BJ (cell line): Measurements from ENCODE around the gene NELL1. TPM values are rescaled to one million over a fixed set of nuclear protein-coding genes. Genes with fewer than 3 reads are reported as not detected.

Experiments
- CTCF ChIA-PET: fragments of 350-600 bp; formaldehyde crosslinking; extraction: SDS; loops from one replicate; lab custom pipeline; 2021; ENCODE audit warnings: antibody characterized with exemption, inconsistent platforms; lab: Yijun Ruan, JAX
- POLR2A ChIA-PET: fragments of 300-600 bp; sonication (Branson Sonifier 250); formaldehyde crosslinking; extraction: SDS; loops from one replicate; lab custom pipeline; 2021; ENCODE audit warnings: antibody characterized with exemption; lab: Charles Lee
- DNase-seq: peaks from one replicate; pipeline ENCODE4 v3.0.0-alpha.2; 2011; ENCODE audit warnings: low read depth
- H3K27me3 ChIP-seq: 2 replicates; pipeline ENCODE4 v1.6.0; 2011; ENCODE audit warnings: low read length; ENCODE audit not compliant: control insufficient read depth, insufficient read depth
- H3K36me3 ChIP-seq: 2 replicates; pipeline ENCODE4 v1.5.1; 2011; ENCODE audit warnings: low read length; ENCODE audit not compliant: control insufficient read depth, insufficient read depth
- H3K4me3 ChIP-seq: 2 replicates; pipeline ENCODE4 v1.5.1; 2011; ENCODE audit warnings: low read depth, mild to moderate bottlenecking, control low read depth, low read length
- polyA plus RNA-seq: library from polyadenylated mRNA; depleted of rRNA; stranded (reverse); fragments of >200 nt; gene quantifications from 2 replicates; pipeline ENCODE4 v1.2.3, GENCODE V29; 2011
- TF ChIP-seq, protein P1 (sequence below): IDR thresholded peaks from 2 replicates; pipeline ENCODE4 v1.5.1; 2011; ENCODE audit warnings: low read depth, mild to moderate bottlenecking, control low read depth, inconsistent platforms, low read length, moderate library complexity; ENCODE audit not compliant: insufficient read depth

Gene NELL1
- polyA plus RNA-seq, 1 experiment, result not detected

DNA sequence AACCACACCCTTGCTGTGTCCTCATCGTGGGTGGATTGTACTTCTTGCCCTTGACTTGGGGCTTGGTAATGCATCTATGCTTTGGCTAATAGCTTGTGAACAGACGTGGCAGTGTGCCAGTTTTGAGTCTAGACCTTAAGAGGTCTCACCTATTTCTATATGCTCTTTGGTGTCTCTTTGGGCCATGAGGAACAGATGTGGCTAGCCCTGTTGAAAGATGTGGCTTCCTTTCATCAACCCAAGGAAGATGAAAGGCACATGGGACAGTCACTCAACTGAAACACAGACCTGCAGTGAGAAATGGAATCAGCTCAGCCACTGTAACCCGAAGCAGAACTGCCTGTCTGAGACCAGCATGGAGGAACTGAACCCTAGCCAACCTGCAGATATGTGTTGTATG lies 7.9 kb upstream of the NELL1 start:
- Histone ChIP-seq H3K4me3 (no peak overlapping the region), H3K27me3 (no peaks in the 10 kb centered on the region), H3K36me3 (no peaks in the 10 kb centered on the region)
- ChIA-PET POLR2A (no interaction called here), CTCF (no interaction called here)
- TF ChIP-seq, protein P1, sequence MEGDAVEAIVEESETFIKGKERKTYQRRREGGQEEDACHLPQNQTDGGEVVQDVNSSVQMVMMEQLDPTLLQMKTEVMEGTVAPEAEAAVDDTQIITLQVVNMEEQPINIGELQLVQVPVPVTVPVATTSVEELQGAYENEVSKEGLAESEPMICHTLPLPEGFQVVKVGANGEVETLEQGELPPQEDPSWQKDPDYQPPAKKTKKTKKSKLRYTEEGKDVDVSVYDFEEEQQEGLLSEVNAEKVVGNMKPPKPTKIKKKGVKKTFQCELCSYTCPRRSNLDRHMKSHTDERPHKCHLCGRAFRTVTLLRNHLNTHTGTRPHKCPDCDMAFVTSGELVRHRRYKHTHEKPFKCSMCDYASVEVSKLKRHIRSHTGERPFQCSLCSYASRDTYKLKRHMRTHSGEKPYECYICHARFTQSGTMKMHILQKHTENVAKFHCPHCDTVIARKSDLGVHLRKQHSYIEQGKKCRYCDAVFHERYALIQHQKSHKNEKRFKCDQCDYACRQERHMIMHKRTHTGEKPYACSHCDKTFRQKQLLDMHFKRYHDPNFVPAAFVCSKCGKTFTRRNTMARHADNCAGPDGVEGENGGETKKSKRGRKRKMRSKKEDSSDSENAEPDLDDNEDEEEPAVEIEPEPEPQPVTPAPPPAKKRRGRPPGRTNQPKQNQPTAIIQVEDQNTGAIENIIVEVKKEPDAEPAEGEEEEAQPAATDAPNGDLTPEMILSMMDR, result no peak
- DNase-seq, result no peak

DNA sequence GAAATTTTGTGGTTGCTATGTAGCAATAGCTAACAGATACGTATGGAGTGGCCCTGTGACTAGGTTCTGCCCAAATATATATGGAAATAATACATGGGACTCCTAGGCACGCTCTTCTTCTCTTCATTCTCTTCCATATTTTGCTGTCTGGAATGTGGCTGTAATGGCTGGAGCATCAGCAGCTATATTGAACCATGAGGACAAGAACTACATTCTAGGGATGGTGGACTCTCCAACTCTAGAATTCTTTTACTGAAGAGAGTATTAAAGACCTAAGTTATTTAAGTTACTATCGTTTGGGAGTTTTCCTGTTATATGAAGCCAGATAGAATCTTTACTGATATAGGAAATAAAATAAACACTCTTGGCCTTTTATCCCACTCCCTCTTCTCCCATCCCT lies 7.5 kb upstream of the NELL1 start:
- no peaks in the 10 kb centered on the region for H3K36me3 ChIP-seq
- no peak for DNase-seq
- ChIA-PET CTCF (no interaction called here), POLR2A (no interaction called here)
- H3K4me3 ChIP-seq, result no peak overlapping the region
- no peaks in the 10 kb centered on the region for H3K27me3 ChIP-seq
- TF ChIP-seq, protein P1, result no peak

DNA sequence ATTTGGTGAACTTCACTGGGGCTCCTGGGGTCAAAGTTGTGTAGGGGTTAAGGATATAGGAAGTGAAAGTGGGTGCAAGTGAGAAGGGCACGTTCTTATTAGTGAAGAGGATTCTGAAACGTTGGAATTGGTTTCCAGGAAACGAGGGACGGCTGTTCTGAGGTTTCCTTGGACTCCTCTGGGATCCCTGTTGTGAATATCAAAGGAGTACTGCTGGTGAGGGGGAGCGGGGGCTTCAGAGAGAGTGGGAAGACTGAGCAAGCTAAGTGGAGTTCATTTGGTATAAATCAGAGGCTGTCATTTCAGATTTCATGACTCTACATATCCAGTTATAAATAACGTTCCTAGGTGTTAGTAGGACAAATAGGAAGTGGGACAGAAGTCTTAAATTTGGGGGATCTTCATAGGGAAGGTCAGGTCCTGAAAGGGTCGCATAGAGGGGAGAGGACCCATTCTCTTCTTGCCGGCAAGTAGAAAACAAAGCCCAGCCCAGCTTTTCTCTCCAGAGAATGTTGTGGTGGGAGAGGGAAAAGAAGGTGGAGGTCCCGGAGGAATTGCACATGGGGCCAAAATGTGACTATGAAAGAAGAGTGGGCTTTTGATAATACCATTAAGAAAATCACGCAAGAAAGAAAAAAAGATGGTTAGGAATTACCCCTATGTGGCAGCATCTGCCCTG lies 1.1 kb upstream of the NELL1 start:
- Histone ChIP-seq H3K27me3 (peaks cover 24% of the 10 kb centered on the region), H3K4me3 (no peak overlapping the region), H3K36me3 (no peaks in the 10 kb centered on the region)
- CTCF ChIA-PET, result no interaction called here
- TF ChIP-seq, protein P1, result no peak
- no peak for DNase-seq
- POLR2A ChIA-PET, result no interaction called here

DNA sequence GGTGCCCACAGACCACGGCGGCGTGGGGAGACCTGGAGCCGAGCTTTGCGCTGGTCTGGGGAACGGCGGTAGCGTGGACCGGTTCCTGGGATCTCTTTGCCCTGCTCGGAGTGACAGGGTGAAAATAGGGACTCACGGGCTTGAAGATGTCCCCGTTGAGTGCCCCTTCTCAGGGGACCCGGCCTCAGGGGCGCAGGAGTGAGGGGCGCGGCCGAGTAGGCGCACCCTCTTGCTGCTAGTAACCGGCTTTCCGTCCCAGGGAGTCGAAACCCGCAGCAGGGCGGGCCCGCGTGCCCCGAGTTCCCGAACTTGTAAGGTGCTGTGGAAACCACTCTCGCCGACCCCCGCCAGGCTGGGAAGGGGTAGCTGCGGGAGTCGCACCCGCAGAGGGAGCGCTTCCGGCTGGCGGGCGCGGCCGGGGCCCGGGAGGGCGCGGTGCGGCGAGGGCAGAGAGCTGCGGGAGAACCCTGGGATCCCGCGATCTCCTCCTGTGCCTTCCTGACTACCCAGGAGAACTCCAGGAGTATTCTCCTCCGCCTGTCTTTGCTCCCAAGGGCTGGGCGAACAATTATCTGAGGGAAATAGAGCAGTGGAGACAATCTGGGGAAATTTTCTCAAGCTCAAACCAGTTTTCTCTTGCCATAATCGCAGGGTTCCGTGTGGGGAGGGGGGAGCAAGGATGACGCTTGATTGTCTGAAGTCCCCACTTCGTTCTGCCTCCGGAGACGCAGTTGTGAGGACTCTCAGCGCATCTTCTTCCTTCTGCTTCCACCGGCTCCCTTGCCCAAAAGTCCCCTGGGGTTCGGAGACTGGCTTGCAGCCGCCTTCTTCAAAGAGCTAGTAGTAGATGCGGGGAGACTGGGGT lies 666 bp downstream of the NELL1 start:
- Histone ChIP-seq H3K27me3 (peaks cover 24% of the 10 kb centered on the region), H3K36me3 (no peaks in the 10 kb centered on the region), H3K4me3 (no peak overlapping the region)
- ChIA-PET POLR2A (no interaction called here), CTCF (no interaction called here)
- DNase-seq, result no peak
- TF ChIP-seq, protein P1, result no peak

DNA sequence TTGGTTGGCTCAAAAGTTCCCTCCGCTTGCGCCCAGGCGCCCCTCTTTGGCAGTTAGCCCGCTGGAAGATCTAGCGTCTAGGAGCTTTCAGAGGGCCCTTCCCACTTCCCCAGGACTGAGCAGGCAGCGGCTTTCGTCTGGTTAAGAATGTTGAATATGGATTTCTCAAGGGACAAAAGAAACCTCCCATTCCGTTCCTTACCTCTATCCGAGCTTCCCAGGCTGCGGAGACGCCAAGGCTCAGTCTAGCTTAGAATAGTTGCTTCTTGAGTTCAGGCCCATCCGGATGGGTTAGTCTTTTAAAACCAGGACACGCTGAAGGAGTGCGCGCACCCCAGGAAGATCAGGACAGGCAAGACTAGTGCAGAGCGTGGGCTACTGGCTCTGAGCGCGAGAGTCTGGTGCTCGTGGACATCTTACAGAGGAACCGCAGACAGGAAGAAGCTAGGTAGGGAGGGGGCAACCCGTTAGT lies 1.6 kb downstream of the NELL1 start:
- Histone ChIP-seq H3K27me3 (peaks cover 24% of the 10 kb centered on the region), H3K36me3 (no peaks in the 10 kb centered on the region), H3K4me3 (no peak overlapping the region)
- ChIA-PET POLR2A (no interaction called here), CTCF (no interaction called here)
- TF ChIP-seq, protein P1, result no peak
- no peak for DNase-seq
